ENCODE measurements around the gene LRIG1.
"Not testable (repeated sequence)": the region's sequence is repeated elsewhere in the genome, so short reads cannot be mapped to it uniquely, and the experiment has no call there.

Gene LRIG1

DNA sequence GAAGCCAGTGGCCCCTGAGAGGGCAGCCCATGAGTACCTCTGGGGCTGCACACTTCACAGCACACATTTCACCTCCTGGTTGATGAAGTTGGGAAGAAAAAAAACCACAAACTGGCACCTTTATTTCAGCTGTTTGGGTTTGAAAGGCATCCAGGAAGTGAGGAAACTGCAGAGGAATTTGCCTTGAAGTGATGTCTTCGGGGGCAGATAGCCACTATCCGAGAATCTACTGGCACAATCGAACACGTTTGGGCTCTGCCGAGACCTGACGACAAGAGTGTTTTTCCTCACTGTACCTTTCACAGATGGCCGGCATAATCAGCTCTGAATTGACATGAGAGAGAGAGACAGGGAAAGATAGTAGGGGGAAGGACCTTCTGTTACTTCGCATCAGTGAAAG is 59.7 kb downstream of the LRIG1 start:
- no peak for DNase-seq

- DNase-seq: peak; percentile 75
These were observed 61.0 kb downstream of the LRIG1 start for GRCh38 chr3:66439666-66440344.

DNA sequence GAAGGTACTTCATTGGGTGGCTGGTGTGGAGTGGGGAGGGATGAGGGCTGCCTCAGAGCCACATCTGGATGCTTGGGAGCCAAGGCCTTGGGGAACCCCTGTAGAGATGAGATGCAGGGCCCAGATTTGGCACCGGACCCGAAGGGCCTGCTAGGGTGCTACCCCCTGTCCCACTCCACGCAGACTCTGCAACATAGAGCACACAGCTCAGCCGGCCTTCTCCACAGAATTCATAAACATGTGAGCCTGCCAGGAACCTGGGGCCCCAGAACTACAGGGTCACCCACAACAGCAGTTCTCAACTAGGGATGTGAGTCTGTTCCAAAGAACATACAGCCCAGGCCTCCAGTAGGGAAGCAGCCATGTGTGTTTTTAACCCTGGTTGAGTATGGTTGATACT is 62.8 kb downstream of the LRIG1 start:
- DNase-seq: no peak

- DNase-seq: no peak
These were observed 63.4 kb downstream of the LRIG1 start for GRCh38 chr3:66437341-66437929.

DNA sequence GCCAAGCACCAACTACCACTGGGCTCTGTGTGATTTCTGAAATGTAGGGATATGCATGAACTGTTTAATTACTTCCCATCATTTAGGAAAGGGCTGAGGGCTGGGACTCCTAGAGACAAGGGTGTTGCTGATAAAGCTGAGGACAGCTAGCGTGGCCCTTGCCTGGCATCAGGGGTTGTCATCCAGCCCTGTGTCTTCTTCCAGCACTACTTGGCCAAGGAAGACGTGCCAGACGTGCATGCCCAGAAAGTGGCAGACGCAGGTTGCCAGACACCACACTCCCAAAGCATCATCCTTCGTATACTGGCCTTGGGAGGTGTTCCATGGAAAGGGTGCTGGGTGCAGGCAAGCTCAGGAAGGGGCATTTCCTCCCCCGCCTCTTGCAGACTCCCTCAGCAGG is 64.8 kb downstream of the LRIG1 start:
- no peak for DNase-seq

- DNase-seq: no peak
These were observed 66.1 kb downstream of the LRIG1 start for GRCh38 chr3:66434726-66435125.

DNA sequence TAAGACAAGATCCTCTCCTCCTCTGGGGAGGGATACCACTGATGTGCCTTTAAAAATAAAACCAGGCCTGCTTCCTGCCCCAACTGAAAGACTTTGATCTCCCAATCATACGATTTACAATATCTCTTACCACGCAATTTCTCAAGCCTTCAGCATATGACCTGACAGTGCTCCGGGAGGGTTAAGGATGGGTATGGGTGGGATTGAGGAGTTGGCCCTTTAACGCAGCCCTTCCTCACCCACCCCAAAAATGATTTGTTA is 67.4 kb downstream of the LRIG1 start:
- no peak for DNase-seq

DNA sequence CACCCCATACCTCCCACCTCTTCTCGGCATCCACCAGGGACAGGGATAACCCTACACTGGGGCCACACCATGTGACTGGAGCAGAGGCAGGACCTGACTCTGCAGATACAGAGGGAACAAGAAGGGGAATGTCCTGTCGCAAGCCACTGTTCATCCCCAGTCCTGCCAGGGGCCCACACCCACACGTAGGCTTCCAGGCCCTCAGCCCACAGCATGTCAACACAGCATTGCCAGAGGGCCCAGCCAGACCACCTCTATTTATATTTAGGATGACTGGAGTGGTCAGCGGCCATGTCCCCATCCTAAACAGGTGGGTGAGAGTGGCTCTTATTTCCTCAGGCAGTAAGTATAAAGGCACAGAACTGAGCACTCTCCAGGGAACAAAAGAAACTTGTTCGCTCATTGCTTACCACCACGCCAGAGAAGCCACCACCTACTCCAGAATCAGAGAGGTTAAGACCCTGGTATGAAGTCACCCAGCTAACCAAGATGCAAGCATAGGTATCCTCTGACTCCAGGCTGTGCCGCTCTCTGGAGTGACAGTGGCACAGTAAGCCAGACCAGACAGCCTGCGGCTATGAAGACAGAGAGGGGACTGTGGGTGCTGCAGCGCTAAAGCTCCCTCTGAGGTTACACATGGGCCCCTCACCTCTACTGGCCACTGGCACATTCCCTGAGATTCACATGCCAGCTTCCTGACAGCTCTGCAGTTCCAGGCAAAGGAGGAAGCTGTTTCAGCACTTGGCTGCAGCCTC is 67.9 kb downstream of the LRIG1 start:
- no peak for DNase-seq

- DNase-seq: no peak
These were observed 68.6 kb downstream of the LRIG1 start for GRCh38 chr3:66432041-66432766.

DNA sequence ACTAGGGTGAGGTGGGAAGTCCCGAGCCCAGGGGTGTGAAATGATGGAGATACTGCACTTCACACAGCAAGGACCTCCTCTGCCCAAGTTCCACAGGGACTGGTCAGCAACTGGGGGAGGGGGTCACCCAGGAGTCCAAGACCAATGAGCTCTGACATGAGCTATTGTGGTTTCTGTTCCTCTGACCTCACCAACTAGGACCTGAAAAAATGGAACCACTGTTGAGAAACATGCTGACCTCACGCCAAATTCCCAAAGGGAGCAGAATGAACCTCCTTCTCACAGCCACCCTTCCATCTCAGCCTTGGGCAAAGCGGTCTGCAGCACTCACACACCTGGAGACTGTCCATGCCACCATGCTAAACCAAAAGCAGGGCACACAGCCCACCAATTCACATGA is 69.3 kb downstream of the LRIG1 start:
- DNase-seq: no peak

DNA sequence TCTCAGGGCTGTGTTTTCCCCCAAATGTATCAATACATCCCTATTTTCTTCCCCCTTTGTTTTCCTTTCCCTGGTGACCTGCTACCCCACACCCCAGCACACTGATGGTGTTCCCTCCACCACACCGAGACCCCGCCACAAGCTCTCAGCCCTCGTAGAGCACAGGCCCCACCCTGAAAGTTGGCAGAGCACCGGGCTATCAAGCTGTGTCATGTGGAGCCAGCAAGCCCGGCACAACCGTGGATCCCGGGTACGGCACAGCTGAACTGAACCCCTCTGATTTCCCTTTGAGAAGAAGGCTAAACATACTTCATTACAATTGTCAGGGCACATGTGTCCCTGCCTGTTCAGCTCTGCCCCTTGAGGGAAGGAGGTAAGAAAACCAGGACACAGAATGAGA is 69.9 kb downstream of the LRIG1 start:
- DNase-seq: no peak

DNA sequence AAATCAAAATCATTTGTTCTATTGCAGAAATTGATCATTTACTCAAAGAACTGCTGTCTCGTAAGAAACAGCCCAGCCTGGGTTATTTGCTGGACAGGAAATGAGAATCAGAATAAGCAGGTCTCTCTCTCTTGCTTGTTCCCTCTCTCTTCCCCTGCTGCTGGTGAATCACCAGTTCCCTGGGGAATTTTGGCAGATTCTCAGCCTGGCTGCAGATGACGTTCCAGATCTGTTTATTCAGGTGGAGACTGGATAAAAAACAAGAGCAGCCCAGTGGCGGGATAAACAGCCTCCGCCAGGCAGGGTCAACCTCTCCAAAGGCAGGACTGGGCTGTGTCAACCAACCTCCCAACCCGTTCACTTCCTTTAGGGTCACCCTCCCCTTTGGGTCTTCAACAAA is 72.1 kb downstream of the LRIG1 start:
- DNase-seq: no peak

- DNase-seq: no peak
These were observed 72.8 kb downstream of the LRIG1 start for GRCh38 chr3:66427951-66428474.

- no peak for DNase-seq
These were observed 73.5 kb downstream of the LRIG1 start for GRCh38 chr3:66427352-66427751.

DNA sequence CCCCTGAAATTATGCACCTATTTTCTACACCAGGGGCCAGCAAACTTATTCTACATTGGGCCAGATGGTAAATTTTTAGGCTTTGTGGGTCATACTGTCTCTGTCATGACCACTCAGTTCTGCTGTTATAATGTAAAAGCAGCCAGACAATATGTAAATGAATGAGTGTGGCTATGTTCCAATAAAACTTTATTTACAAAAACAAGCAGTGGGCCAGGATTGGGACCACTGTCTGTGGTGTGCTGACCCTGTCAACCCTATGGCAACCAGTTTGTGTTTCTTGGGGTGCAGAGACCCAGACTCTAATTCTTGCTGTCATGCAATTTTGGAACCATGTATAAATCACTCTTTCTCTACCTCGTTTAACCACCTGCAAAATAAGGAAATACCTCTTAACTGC is 74.7 kb downstream of the LRIG1 start:
- no peak for DNase-seq

DNA sequence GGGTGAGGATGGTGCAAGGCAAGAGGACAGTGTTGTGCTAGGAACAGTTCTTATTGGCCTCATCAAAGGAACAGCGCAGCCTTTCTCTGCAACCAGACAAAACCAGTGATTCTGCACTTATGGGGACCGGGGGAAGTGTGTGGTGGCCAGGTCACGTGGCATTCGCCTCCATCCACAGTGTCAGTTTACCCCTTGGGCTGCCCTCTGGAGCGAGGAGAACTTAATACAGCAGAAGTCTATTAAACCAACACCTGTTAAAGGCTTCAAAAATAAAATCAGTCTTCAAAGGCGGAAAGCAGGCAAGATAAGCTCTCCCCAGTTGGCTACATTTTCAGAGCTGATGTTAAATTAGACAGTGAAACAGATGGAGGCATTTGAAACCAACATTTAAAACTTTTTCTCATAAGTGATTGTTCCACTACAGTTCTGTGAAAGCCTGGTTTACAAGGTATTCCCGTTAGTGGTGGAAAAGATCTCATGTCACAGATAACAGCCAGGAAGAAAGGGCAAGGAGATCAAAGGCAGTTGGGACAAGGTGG is 75.2 kb downstream of the LRIG1 start:
- no peak for DNase-seq

GRCh38 chr3:66425032-66425431 is 75.8 kb downstream of the LRIG1 start:
- DNase-seq: no peak

- no peak for DNase-seq
These were observed 77.0 kb downstream of the LRIG1 start for GRCh38 chr3:66423791-66424190.

GRCh38 chr3:66421893-66422292 is 78.9 kb downstream of the LRIG1 start:
- not testable (repeated sequence) for DNase-seq

GRCh38 chr3:66421144-66421543 is 79.7 kb downstream of the LRIG1 start:
- DNase-seq: not testable (repeated sequence)

GRCh38 chr3:66419036-66419435 is 81.8 kb downstream of the LRIG1 start:
- DNase-seq: no peak

DNA sequence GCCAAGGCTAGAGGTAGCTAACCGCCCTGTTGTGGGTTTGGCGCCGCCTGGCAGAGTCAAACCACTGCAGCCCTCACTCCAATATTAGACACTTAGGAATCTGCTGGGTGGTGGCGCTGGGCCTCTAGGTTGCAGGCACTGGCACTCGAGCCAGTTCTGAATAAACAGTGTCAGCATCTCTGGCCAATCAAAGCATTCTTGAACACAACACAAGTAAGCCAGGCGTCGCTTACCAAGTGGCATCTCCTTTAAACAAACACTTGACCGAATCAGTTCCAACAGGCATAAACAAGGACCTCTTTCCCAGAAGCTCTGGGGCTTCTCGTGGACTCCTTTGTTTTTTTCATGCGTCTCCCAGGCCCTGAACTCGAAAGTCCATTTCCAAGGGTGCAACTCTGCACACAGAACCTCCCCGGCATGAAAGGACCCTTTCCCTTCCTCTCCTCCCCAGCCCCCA is 82.3 kb downstream of the LRIG1 start:
- DNase-seq: no peak
